Measurements from ENCODE around the gene ASCL2. TPM values are rescaled to one million over a fixed set of nuclear protein-coding genes. Genes with fewer than 3 reads are reported as not detected.
A peak's percentile ranks its signal among the peaks of the same experiment; 100 is the strongest.

Gene ASCL2
- total RNA-seq, 1 donor from 2014 or later = not detected

- Histone ChIP-seq H4K20me1 (ENCODE audit: low read depth) (no peaks in the 10 kb centered on the region), H3K4me2 (no peak overlapping the region), H2AFZ (replicated peaks) (no peak overlapping the region), H3K79me2 (ENCODE audit: low read depth) (no peaks in the 10 kb centered on the region), H3K4me3 (no peak overlapping the region), H3K9me3 (ENCODE audit: low read depth) (no peaks in the 10 kb centered on the region), H3K36me3 (no peaks in the 10 kb centered on the region), H3K4me1 (peaks cover 9% of the 10 kb centered on the region), H3K27ac (no peak overlapping the region), H3K9ac (no peak overlapping the region), H3K27me3 (peaks cover 32% of the 10 kb centered on the region), H3F3A (ENCODE audit: low read depth) (no peaks in the 10 kb centered on the region)
- TF ChIP-seq, protein P1, sequence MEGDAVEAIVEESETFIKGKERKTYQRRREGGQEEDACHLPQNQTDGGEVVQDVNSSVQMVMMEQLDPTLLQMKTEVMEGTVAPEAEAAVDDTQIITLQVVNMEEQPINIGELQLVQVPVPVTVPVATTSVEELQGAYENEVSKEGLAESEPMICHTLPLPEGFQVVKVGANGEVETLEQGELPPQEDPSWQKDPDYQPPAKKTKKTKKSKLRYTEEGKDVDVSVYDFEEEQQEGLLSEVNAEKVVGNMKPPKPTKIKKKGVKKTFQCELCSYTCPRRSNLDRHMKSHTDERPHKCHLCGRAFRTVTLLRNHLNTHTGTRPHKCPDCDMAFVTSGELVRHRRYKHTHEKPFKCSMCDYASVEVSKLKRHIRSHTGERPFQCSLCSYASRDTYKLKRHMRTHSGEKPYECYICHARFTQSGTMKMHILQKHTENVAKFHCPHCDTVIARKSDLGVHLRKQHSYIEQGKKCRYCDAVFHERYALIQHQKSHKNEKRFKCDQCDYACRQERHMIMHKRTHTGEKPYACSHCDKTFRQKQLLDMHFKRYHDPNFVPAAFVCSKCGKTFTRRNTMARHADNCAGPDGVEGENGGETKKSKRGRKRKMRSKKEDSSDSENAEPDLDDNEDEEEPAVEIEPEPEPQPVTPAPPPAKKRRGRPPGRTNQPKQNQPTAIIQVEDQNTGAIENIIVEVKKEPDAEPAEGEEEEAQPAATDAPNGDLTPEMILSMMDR (IDR thresholded peaks at IDR 0.05) = no peak
- no peak for TF ChIP-seq EZH2phosphoT487 (IDR thresholded peaks at IDR 0.05)
- TF ChIP-seq EZH2 (IDR thresholded peaks at IDR 0.05) = no peak
- DNase-seq (ENCODE audit: low spot score) = no peak
- Mint-ChIP-seq H3K36me3 (no peaks in the 10 kb centered on the region), H3K27ac (peak overlapping the region; percentile 79), H3K4me3 (peak overlapping the region; percentile 57), H3K27me3 (ENCODE audit: insufficient read depth, low read depth) (peaks cover 16% of the 10 kb centered on the region), H3K4me1 (peaks cover 5% of the 10 kb centered on the region), H3K9me3 (no peaks in the 10 kb centered on the region)
Observed at GRCh38 chr11:2262301-2263070, 7.9 kb downstream of the ASCL2 start.

DNA sequence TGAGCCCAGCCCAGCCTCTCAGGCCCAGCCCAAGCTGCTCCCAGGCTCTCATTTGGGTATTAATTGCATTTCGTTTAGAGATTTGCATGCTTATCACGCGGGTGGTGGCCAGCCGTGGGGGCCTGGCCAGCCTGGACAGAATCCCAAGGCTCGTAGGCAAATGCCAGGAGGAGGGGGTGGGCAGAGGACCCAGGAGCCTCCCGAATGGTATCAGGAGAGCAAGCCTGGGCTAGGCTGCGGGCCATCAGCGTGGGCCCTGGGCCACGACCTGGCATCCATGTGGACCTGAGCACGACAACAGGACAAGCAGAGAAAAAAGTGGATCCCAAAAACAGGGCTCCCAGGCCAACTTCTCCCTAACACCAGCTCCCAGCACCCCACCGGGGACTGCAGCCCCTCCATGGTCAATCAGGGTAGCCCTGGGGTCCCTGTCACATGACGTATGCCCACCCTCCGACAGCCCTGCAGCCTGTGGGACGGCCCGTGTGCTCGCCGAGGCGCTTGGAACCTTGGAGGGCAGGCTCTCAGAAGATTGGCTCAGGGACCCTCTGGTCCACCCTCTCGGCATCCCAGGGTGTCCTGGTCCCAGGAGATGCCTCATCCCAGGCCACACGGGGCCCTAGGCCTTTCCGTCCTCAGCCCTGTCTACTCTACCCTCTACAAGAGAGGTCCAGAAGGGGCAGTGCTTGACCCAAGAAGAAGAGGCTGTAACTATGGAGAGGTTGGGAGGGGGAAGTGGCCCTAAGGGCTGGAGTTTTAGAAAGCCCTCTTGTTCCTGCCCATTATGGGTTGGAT lies 8.8 kb downstream of the ASCL2 start:
- DNase-seq (ENCODE audit: low spot score) = no peak
- H3K27me3 Mint-ChIP-seq (ENCODE audit: insufficient read depth, low read depth) = peaks cover 18% of the 10 kb centered on the region
- H3K4me1 ChIP-seq = peaks cover 9% of the 10 kb centered on the region
- H3K4me3 Mint-ChIP-seq = no peak overlapping the region
- H3K9me3 Mint-ChIP-seq = no peaks in the 10 kb centered on the region
- H3K27ac ChIP-seq = no peak overlapping the region
- H3K36me3 Mint-ChIP-seq = no peaks in the 10 kb centered on the region
- no peak overlapping the region for H3K4me3 ChIP-seq
- no peak for TF ChIP-seq EZH2 (IDR thresholded peaks at IDR 0.05)
- TF ChIP-seq, protein P1 (IDR thresholded peaks at IDR 0.05) = no peak
- TF ChIP-seq EZH2phosphoT487 (IDR thresholded peaks at IDR 0.05) = no peak
- peaks cover 23% of the 10 kb centered on the region for H3K27me3 ChIP-seq
- no peaks in the 10 kb centered on the region for H3F3A ChIP-seq (ENCODE audit: low read depth)
- no peak overlapping the region for H2AFZ ChIP-seq (replicated peaks)
- H3K4me1 Mint-ChIP-seq = peaks cover 8% of the 10 kb centered on the region
- H3K27ac Mint-ChIP-seq = peak overlapping the region; percentile 79
- no peaks in the 10 kb centered on the region for H3K9me3 ChIP-seq (ENCODE audit: low read depth)
- H3K4me2 ChIP-seq = no peak overlapping the region
- no peaks in the 10 kb centered on the region for H3K79me2 ChIP-seq (ENCODE audit: low read depth)
- no peaks in the 10 kb centered on the region for H3K36me3 ChIP-seq
- H3K9ac ChIP-seq = no peak overlapping the region
- no peaks in the 10 kb centered on the region for H4K20me1 ChIP-seq (ENCODE audit: low read depth)

DNA sequence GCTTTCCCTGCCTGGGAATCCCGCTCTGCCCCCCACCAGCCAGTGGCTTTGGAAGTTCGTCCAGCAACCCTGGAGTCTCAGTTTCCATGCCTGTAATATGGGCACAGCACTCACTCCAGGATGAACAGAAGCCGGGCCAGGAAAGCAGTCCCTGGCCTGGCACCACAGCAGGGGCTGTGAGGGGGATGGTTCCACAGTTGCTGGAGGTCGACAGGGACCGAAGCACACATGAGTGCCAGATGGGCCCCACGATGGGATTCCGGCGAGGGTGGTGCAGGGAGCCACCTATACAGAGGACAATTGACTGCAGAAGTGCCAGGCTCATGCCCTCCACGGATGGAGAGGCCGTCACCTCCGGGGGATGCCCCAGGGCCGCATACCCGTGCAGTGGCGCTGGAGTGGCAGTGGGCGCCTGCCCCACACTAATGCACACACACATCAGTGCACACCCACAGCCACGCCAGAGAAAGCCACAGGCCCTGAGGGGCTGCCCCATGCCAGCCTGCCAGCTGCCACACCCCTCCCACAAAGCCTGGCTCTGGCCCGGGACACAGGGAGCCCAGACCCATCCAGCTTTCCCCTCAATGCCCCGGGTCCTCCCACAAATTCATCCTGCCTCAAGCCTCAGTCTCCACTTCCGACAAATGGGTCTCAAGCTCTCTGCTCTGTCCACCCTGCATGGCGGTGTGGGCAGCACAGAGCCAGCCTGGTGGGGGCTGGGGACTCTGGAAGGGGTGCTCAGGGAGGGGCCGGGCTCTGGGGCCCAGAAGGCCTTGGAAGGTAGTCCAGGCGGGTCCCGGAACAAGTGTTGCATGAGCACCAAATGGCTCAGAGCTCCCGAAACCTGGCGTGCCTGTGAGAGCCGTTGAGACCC lies 9.7 kb downstream of the ASCL2 start:
- no peaks in the 10 kb centered on the region for H3K36me3 Mint-ChIP-seq
- no peak for DNase-seq (ENCODE audit: low spot score)

More for the DNA sequence above, 9.7 kb downstream of the ASCL2 start:
- H3F3A ChIP-seq (ENCODE audit: low read depth) = no peaks in the 10 kb centered on the region
- H3K79me2 ChIP-seq (ENCODE audit: low read depth) = no peaks in the 10 kb centered on the region
- H3K4me3 ChIP-seq = no peak overlapping the region
- H3K27ac Mint-ChIP-seq = no peak overlapping the region
- H3K27me3 Mint-ChIP-seq (ENCODE audit: insufficient read depth, low read depth) = peaks cover 14% of the 10 kb centered on the region
- H3K27me3 ChIP-seq = peaks cover 14% of the 10 kb centered on the region
- no peak overlapping the region for H2AFZ ChIP-seq (replicated peaks)
- no peaks in the 10 kb centered on the region for H4K20me1 ChIP-seq (ENCODE audit: low read depth)
- peaks cover 9% of the 10 kb centered on the region for H3K4me1 Mint-ChIP-seq
- H3K9ac ChIP-seq = no peak overlapping the region
- H3K27ac ChIP-seq = no peak overlapping the region
- H3K4me3 Mint-ChIP-seq = no peak overlapping the region
- H3K4me1 ChIP-seq = peaks cover 9% of the 10 kb centered on the region
- H3K9me3 ChIP-seq (ENCODE audit: low read depth) = no peaks in the 10 kb centered on the region
- H3K4me2 ChIP-seq = no peak overlapping the region
- H3K9me3 Mint-ChIP-seq = no peaks in the 10 kb centered on the region
- TF ChIP-seq, protein P1 (IDR thresholded peaks at IDR 0.05) = no peak
- TF ChIP-seq EZH2 (IDR thresholded peaks at IDR 0.05) = no peak
- no peak for TF ChIP-seq EZH2phosphoT487 (IDR thresholded peaks at IDR 0.05)
- no peaks in the 10 kb centered on the region for H3K36me3 ChIP-seq
